Measurements from ENCODE around the gene GPR157.
"Not testable (repeated sequence)": the region's sequence is repeated elsewhere in the genome, so short reads cannot be mapped to it uniquely, and the experiment has no call there.

GPR157 gene, protein sequence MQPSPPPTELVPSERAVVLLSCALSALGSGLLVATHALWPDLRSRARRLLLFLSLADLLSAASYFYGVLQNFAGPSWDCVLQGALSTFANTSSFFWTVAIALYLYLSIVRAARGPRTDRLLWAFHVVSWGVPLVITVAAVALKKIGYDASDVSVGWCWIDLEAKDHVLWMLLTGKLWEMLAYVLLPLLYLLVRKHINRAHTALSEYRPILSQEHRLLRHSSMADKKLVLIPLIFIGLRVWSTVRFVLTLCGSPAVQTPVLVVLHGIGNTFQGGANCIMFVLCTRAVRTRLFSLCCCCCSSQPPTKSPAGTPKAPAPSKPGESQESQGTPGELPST

DNA sequence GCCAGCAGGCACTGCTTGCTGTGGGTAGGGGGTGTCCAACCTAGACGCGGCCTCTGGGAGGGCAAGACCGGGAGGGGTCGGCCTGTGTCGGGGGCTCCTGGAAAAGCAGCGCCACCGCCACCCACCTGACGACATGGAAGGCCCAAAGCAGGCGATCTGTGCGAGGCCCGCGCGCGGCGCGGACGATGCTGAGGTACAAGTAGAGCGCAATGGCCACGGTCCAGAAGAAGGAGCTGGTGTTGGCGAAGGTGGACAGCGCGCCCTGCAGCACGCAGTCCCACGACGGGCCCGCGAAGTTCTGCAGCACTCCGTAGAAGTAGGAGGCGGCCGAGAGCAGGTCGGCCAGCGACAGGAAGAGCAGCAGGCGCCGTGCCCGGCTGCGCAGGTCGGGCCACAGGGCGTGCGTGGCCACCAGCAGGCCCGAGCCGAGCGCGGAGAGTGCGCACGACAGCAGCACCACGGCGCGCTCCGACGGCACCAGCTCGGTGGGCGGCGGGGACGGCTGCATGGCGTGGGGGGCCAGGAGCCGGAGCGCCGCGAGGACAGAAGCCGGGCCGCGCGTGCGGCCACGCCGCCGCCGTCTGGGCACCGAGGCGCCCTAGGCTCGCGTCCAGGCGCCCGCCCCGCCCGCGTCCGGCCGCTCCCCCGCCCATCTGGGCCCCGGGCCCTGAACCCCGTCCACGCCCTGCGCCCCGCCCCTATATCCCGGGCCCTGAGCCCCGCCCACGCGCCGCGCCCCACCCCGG, at the start of gene GPR157:
Gene GPR157 (minus strand): TSS at position 583 of the 746 bp plus-strand sequence. CDS start 75 bp downstream, at position 508.
- peak; percentile 68 to 76 for DNase-seq (ENCODE audit: low read depth in 2 of 2)

DNA sequence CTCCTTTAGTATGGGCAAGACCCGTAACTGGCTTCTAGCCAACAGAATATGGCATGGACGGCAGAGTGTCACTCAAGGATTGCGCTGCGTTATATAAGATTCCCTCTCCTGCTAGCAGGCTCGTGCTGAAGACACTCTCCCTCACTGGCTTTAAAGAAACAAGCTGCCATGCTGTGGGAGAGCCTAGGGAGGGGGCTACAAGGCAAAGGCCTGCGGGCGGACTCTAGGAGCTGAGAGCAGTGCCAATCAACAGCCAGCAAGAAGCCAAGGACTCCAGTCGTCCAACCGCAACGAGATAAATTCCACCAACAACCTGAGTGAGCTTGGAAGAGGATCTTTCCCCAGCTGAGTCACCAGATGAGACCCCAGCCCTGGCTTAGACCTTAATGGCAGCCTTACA, 45.9 kb upstream of the GPR157 start:
- DNase-seq (ENCODE audit: low read depth in 2 of 2): no peak

DNA sequence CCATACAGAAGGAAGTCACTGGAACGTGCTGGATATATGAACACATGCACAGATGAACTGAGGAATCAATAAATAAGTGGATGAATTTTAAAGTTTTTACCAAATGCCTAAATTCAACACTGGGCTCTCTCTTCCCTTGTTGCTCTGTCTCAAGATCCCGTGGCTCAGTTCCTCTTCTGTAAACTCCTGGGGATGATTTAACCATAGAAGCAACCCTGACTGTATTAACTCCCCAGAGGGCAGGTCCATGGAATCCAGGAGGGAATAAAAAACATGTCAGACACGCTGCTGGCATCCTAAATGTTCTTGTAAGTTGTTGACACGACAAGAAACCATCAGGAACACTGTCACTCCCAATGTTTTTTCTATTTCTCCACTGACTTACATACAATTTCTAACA, 45.3 kb upstream of the GPR157 start:
- DNase-seq (ENCODE audit: low read depth in 2 of 2): no peak

DNA sequence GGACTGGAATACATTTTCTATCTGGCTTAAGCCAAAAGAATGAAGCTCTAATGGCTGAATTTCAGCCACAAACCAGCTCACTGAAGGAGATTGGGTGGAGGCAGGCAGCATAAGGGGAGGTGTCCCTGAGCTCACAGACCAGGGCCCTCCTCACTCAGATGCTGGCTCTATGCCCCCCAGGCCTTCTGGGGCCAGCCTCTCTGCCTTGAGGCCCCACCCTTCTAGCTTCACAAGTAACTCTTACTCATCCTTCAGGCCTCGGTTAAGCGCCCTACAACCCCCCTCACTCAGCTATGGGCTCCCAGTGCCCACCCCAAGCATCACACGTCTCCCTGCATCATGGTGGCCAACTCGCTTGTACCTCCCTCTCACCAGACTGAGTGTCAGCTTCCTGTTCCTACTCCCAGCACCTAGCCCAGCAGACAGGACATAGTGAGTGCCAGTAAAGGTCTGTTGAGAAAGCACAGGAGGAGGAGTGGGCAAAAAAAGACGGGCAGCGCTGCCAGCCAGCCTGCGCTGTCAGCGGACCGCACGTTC, 40.8 kb upstream of the GPR157 start:
- no peak for DNase-seq (ENCODE audit: low read depth in 2 of 2)

DNA sequence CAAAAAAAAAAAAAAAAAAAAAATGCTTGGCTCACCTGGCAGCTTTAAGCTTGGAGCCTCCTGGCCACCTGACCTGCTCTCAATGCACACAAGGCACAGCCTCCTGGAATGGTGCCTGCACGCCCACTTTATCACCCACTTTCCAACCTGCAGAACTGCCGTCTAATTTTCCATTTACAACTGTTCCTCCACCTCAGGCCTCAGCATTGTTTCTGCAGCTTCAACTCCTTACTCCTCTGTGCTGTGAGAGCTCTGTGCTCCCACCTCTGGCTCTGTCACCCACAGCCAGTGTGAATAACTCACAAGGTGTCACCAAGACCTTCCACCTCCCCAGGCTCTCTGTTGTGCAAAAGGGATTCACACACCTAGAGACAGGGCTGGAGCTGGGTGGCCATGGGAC, 38.7 kb upstream of the GPR157 start:
- no peak for DNase-seq (ENCODE audit: low read depth in 2 of 2)

DNA sequence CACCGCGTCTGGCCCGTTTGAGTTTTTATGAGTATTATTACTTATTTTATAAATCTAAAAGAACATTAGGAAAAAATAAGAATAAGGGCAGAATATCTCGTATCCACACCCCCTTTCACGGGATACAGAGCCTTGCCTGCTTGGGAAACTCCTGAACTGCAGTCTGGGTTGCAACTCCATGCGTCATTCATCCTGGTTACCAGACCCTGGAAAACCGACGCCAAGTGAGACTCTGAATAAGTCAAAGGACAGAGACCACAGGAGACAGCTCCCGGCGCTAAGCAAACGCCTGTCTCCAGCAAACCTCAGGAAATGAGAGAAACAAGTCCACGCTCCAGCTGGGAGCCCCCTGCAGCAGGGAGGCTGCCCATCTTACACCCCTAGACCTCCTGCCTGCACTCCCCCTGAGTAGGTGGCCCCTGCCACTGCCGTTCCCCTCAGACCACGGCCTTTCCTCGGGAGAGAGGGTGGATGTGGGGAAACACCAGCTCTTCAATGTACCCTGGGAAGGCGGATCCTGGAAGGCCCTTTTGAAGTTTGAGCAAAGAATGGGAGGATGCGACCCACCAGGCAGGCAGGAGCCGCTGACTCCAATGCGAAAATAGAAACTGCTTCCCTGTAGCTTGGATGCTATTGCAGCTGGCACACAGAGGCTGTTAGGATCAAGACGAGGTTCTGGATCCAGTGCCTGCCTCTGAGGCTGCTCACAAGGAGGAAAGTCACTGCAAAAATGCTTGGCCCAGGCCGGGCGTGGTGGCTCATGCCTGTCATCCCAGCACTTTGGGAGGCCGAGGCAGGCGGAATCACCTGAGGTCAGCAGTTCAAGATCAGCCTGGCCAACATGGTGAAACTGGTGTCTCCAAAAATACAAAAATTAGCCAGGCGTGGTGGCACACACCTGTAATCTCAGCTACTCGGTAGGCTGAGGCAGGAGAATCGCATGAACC, 37.7 kb upstream of the GPR157 start:
- no peak for DNase-seq (ENCODE audit: low read depth in 2 of 2)

DNA sequence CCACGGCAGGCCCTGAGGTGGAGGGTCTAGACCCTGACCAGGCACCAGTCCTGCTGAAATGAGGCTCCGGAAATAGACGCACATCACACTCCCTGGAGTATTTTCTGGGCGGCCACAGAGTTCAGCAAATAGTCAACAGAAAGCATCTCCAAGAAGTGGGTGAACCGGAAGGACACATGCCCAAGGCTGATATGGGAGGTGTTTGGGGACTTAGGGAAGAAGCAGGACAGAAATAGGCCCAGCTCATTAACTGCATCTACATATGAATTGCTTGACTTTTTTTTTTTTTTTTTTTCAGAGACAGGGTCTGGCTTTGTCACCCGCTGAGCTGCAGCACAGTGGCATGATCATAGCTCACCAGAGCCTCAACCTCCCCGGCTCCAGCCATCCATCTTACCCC, 36.5 kb upstream of the GPR157 start:
- DNase-seq (ENCODE audit: low read depth in 2 of 2): no peak

DNA sequence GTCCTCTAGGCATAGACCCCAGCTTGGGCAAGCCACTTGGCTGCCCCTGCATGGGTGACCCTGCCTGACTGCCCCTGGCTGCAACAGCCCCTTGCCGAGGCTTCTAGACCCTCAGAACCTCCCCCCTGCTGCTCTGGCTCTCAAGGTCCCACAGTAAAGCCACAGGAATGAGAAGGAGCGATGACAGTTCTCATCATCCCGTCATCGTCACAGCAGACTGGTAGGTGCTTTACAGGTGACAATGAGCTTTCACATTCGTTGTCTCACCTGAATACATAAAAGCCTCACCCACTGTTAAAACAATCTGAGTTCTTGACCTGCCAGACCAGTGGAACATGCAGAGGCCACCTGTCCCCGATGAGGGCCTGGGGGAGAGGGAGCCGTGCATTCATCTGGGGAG, 36.0 kb upstream of the GPR157 start:
- DNase-seq (ENCODE audit: low read depth in 2 of 2): no peak

DNA sequence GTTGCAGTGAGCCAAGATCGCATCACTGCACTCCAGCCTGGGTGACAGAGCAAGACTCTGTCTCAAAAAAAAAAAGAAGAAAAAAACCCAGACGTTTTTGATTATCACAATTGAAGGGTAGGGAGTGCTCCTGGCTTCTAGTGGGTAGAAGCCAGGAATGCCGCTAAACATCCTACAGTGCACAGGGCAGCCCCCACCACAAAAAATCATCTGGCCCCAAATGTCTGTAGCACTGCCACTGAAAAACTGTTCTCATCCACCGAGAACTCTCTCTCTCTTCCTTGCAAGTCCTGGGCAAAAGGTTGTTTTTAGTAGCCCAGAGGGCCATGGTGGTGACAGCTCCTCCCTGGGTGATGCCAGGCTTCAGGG, 35.6 kb upstream of the GPR157 start:
- DNase-seq (ENCODE audit: low read depth in 2 of 2): no peak

DNA sequence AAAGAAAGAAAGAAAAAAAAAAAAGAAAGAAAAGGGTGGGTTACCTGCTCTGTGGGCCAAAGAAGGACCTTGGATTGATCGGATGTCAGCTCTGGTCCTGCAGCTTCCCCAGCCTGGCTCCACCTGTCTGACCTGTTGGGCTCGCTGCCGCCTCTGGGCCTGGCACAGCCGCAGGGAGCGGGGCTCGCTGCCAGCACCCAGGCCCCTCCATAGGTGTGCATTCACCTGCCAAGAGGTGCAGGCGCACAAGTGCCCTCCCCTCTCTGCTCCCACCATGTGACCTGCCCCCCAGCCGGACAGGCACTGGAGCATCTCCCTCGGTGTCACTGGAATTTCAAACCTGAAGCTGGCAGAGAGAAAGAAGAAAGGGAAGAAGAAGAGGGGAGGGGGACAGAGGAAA, 33.1 kb upstream of the GPR157 start:
- no peak for DNase-seq (ENCODE audit: low read depth in 2 of 2)

DNA sequence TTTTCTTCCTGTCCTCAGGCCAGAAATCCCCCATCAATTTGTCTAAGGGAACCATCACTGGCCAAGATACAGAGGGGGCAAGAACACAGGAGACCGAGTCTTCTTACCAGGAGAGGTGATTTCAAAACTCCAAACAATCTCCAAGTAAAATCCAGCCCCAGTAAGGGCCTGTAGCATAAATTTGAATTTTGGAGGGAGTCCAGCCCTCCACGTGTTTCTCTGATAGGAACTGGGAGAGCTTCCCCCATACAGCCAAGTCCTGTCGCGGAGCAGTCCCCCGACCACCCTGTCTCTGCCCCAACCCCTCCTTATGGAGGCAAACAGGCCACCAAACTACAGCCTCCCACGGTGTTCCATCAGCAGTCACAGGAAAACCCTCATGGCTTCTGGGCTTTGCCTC, 32.4 kb upstream of the GPR157 start:
- no peak for DNase-seq (ENCODE audit: low read depth in 2 of 2)

DNA sequence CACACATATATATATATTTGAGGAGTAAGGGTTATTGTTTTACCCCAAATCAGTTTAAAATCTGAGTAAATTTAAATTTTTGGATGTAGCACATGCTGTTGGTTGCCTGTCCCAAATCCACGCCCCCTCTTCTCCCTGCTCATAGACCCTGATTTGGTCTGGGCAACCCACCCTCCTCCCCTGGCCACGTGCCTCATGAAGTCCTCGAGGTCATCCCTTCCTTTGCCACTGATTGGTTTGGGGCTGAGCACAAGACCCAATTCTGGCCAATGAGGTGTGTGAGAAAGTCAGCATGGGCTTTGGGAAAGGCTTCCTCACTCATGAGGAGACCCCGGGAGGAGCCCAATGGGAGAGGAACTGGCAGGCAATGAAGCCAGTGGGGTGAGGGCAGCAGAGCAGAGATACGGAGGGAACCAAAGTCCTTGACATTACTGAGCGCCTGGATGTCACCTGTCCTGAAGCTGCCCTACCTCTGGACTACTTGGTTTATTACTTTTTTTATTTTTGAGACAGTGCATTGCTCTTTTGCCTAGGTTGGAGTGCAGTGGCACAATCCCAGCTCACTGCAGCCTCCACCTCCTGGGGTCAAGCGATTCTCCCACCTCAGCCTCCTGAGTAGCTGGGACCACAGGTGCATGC, 31.3 kb upstream of the GPR157 start:
- DNase-seq (ENCODE audit: low read depth in 2 of 2): no peak

DNA sequence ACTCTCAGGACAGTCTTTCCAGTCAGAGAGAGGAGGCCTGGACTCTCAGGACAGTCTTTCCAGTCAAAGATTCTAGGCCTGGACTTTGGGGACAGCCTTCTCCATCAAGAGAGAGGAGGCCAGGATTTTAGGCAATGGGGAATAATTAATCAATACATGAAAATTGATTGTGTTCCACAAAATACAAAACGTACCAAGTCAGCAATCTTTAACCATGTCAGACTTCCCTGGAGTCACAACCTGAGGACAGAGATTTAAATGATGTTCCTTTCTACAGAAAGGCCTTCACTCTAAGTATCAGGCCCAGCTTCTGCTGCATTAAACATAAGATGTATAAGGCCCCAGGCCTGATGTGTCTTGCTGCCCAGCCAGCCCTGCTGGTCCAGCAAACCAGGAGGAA, 27.0 kb upstream of the GPR157 start:
- DNase-seq (ENCODE audit: low read depth in 2 of 2): no peak

DNA sequence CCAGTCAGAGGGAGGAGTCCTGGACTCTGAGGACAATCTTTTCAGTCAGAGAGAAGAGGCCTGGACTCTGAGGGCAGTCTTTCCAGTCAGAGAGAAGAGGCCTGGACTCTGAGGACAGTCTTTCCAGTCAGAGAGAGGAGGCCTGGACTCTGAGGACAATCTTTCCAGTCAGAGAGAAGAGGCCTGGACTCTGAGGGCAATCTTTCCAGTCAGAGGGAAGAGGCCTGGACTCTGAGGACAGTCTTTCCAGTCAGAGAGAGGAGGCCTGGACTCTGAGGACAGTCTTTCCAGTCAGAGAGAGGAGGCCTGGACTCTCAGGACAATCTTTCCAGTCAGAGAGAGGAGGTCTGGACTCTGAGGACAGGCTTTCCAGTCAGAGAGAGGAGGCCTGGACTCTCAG, 26.5 kb upstream of the GPR157 start:
- not testable (repeated sequence) for DNase-seq (ENCODE audit: low read depth in 2 of 2)

DNA sequence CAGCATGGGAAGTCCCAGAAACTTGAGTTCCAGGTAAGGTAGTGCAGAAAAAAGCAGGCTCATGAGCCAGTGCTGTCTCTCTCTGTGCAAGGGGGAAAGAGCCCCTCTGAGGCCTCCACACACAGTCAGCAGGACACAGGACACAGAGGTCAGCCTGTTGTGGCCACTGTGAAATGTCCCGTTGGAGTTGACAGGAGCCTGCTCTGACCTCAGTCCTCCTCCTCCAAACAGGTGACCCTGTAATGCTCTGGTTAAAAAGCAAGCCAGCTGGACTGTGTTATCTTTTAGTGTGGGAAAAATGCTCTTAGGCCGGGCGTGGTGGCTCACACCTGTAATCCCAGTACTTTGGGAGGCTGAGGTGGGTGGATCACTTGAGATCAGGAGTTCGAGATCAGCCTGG, 24.2 kb upstream of the GPR157 start:
- no peak for DNase-seq (ENCODE audit: low read depth in 2 of 2)

DNA sequence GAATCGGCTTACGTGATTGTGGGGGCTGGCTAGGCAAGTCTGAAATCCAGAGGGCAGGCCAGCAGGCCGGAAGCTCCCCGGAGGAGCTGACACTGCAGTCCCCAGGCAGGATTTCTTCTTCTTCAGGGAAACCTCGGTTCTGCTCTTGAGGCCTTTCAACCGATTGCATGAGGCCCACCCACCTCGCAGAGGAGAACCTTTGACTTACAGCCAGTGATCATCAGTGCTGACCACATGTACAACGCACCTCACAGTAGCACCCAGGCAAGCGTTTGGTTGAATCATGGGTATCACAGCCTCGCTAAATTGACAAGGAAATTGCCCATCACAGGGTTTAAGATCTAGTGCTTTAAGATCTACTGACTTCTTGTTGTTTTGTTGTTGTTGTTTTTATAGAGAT, 23.6 kb upstream of the GPR157 start:
- no peak for DNase-seq (ENCODE audit: low read depth in 2 of 2)

DNA sequence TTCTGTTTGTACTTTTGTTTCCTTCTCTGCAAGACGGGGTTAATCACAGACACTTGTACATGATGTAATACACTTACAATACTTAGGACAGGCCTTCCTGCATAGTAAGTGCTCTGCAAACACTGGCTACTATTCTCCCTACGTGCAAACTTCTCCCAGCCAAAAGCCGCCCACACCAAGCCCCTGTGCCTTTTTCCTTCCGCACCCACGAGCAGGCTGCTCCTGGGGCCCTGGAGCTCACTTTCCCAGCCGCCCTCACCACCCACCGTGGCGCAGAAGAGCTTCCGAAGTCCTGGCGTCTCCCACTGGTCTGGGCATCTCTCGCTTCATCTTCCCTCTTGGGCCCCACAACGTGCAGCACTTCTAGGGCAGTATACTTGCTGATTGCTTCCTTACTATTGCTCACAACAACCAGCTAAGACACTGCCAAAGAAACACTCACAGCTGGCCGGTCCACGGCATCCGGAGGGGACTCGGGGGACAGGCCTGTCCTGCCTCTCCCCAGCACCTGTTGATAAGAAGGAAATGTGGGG, 22.5 kb upstream of the GPR157 start:
- no peak for DNase-seq (ENCODE audit: low read depth in 2 of 2)

DNA sequence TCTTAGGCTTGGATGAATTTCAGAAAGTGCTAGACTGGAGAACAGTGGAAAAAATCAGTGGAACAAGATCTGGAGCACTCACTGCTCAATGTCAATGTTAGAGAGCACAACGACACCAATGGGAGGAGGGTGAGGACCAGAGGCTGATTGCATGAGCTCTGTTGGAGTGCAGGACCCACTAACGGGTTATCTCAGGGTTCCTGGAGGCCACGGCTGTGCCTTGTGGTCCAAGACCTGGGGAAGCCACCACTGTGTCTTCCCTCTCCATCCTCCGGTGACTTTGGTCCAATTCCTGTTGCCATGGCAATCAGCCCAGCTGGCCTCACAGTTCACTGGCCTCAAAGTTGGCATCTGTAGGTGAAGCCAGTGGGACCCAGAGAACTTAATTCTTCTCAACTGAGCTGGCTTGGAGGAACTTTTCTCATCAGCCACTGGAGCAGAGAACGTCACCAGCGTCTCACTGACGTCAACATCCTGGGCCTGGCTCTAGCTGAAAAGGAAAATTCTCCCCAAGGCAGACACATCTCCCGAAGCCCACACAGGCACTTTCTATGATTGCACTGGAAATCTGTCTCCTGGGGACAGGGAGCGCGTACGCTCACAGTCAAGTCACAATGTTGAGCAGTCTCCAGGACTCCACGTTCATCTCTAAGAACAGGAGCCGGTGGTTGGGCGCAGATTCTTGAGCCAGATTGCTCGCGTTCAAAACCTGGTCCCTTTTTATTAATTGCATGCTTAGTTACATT, 21.9 kb upstream of the GPR157 start:
- DNase-seq (ENCODE audit: low read depth in 2 of 2): no peak

DNA sequence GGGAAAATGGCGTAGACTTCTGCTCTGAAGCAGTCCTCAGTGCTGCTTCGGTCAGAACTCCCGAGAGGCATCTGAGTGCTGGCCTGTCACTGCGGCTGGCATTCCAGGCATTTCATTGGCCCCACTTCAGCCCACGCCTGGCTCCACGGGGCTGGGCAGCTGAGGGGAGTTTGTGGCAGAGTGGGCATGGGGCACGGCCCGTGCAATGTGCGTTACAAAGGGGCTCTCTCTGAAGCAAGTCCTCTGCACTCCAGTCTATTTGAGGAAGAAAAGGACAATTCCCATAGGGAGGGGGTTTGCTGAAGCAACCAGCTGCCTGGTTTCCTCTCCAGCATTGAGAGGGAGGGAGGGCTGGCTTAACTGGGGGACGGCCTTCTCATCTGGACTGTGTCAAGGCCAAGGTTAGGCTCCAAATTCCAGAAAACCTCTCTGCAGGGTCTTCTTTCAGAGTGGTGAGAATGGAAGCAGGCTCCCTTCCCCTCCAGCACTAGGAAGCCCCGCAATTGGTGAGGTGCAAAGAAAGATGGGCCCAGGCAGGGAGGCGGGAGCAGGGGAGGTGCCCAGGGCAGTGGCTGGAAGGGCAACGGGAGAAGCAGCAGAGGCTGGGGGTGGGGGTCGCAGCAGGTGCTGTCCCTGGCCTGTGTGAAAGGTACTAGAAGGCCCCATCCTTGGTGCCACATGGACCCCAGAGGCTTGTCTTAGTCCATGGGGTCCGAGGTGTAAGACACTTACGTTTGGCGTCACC, 21.1 kb upstream of the GPR157 start:
- no peak for DNase-seq (ENCODE audit: low read depth in 2 of 2)

DNA sequence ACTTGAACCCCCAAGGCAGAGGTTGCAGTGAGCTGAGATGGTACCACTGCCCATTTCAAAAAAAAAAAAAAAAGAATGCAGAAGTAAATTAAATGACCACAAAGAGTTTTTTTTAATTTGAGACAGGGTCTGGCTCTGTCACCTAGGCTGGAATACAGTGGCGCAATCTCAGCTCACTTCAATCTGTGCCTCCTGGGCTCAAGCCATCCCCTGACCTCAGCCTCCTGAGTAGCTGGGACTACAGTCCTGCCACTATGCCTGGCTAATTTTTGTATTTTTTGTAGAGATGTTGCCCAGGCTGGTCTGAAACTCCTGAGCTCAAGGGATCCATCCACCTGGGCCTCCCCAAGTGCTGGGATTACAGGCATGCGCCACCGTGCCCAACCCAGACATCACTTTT, 20.2 kb upstream of the GPR157 start:
- no peak for DNase-seq (ENCODE audit: low read depth in 2 of 2)

Data from stimulated activated CD4-positive, alpha-beta T cell treated with anti-CD3 and anti-CD28 coated beads, Interleukin-15, amount 100 ng/mL, for 48 hours (primary cell).